WTC11 (cell line): ENCODE results near the gene PTPRCAP. TPM values are rescaled to one million over a fixed set of nuclear protein-coding genes. Genes with fewer than 3 reads are reported as not detected.

Experiments
- ATAC-seq: fragments of 200-7000 bp; cut with Tn5 transposase; 2 replicates; pipeline ENCODE4 v1.10.0; 2021; ENCODE audit warnings: mild to moderate bottlenecking, moderate library complexity
- CTCF ChIA-PET: fragments of 300-600 bp; sonication (Branson Sonifier 250); formaldehyde crosslinking; loops from one replicate; lab custom pipeline; 2021; ENCODE audit warnings: antibody characterized with exemption; lab: Charles Lee
- POLR2A ChIA-PET: fragments of 350-600 bp; sonication (Branson Sonifier 250); formaldehyde crosslinking; loops from one replicate; lab custom pipeline; 2021; ENCODE audit warnings: antibody characterized with exemption; lab: Charles Lee
- DNase-seq: peaks from one replicate; pipeline ENCODE4 v3.0.0; 2021; ENCODE audit warnings: low spot score
- H3K27ac Mint-ChIP-seq: 2 replicates; pipeline ENCODE4 v1.8.0; 2021; ENCODE audit warnings: mixed read lengths
- H3K27me3 Mint-ChIP-seq: 2 replicates; pipeline ENCODE4 v1.8.0; 2021; ENCODE audit warnings: low read depth, mild to moderate bottlenecking, moderate library complexity, mixed read lengths
- H3K36me3 Mint-ChIP-seq: 2 replicates; pipeline ENCODE4 v1.8.0; 2021; ENCODE audit warnings: mixed read lengths
- H3K4me1 Mint-ChIP-seq: 2 replicates; pipeline ENCODE4 v1.8.0; 2022; ENCODE audit warnings: mixed read lengths
- H3K4me3 Mint-ChIP-seq: 2 replicates; pipeline ENCODE4 v1.8.0; 2021; ENCODE audit warnings: mild to moderate bottlenecking, moderate library complexity, mixed read lengths
- H3K9me3 Mint-ChIP-seq: 2 replicates; pipeline ENCODE4 v1.8.0; 2021; ENCODE audit warnings: mixed read lengths
- ESRRA ChIP-seq: sonication (generic); formaldehyde crosslinking; IDR thresholded peaks from 2 replicates; pipeline ENCODE4 v1.8.1; 2022; ENCODE audit warnings: mild to moderate bottlenecking, missing genetic modification reagents, borderline replicate concordance
- HMGA2 ChIP-seq: fragments of 250-450 bp; sonication (Bioruptor Pico); IDR thresholded peaks from 2 replicates; pipeline ENCODE4 v1.4.0; 2021; ENCODE audit warnings: mild to moderate bottlenecking, moderate library complexity
- JUN ChIP-seq: sonication (generic); formaldehyde crosslinking; IDR thresholded peaks from 2 replicates; pipeline ENCODE4 v1.8.0; 2023; ENCODE audit warnings: mild to moderate bottlenecking, missing genetic modification reagents
- OVOL2 ChIP-seq: fragments of 250-450 bp; sonication (Bioruptor Pico); IDR thresholded peaks from 2 replicates; pipeline ENCODE4 v1.9.0; 2021; ENCODE audit warnings: mild to moderate bottlenecking, borderline replicate concordance
- RELA ChIP-seq: sonication (generic); formaldehyde crosslinking; IDR thresholded peaks from 2 replicates; pipeline ENCODE4 v1.8.1; 2022; ENCODE audit warnings: missing genetic modification reagents, mild to moderate bottlenecking, borderline replicate concordance
- ZNF121 ChIP-seq: sonication (generic); formaldehyde crosslinking; IDR thresholded peaks from 2 replicates; pipeline ENCODE4 v1.8.0; 2023; ENCODE audit warnings: missing genetic modification reagents
- ZNF219 ChIP-seq: sonication (generic); formaldehyde crosslinking; IDR thresholded peaks from 2 replicates; pipeline ENCODE4 v1.8.0; 2023; ENCODE audit warnings: missing genetic modification reagents, mild to moderate bottlenecking, borderline replicate concordance
- ZNF396 ChIP-seq: fragments of 250-450 bp; sonication (Bioruptor Pico); IDR thresholded peaks from 2 replicates; pipeline ENCODE4 v1.8.0; 2021; ENCODE audit warnings: mild to moderate bottlenecking, moderate library complexity, borderline replicate concordance
- ZNF416 ChIP-seq: fragments of 250-450 bp; sonication (Bioruptor Pico); IDR thresholded peaks from 2 replicates; pipeline ENCODE4 v1.9.0; 2021; ENCODE audit warnings: mild to moderate bottlenecking, inconsistent platforms
- total RNA-seq: library from RNA; stranded (reverse); gene quantifications from 3 replicates; pipeline ENCODE4 v1.2.3, GENCODE V29; 2021
- TF ChIP-seq, protein P1 (sequence below): sonication (generic); formaldehyde crosslinking; IDR thresholded peaks from 2 replicates; pipeline ENCODE4 v1.8.0; 2022; ENCODE audit warnings: mild to moderate bottlenecking, missing genetic modification reagents
- TF ChIP-seq, protein P2 (sequence below): fragments of 250-450 bp; sonication (Bioruptor Pico); IDR thresholded peaks from 2 replicates; pipeline ENCODE4 v2.1.2; 2022; ENCODE audit warnings: mild to moderate bottlenecking, moderate library complexity
- TF ChIP-seq, protein P3 (sequence below): sonication (generic); formaldehyde crosslinking; IDR thresholded peaks from 2 replicates; pipeline ENCODE4 v1.8.1; 2023; ENCODE audit warnings: mild to moderate bottlenecking, moderate library complexity, missing genetic modification reagents
- TF ChIP-seq, protein P4 (sequence below): sonication (generic); formaldehyde crosslinking; IDR thresholded peaks from 2 replicates; pipeline ENCODE4 v1.8.1; 2023; ENCODE audit warnings: mild to moderate bottlenecking, missing genetic modification reagents, borderline replicate concordance
- TF ChIP-seq, protein P5 (sequence below): sonication (generic); formaldehyde crosslinking; IDR thresholded peaks from 2 replicates; pipeline ENCODE4 v1.8.0; 2023; ENCODE audit warnings: mild to moderate bottlenecking, missing genetic modification reagents
- TF ChIP-seq, protein P6 (sequence below): sonication (generic); formaldehyde crosslinking; IDR thresholded peaks from 2 replicates; pipeline ENCODE4 v1.8.1; 2022; ENCODE audit warnings: mild to moderate bottlenecking, missing genetic modification reagents, moderate library complexity, borderline replicate concordance
- TF ChIP-seq, protein P7 (sequence below): sonication (generic); formaldehyde crosslinking; IDR thresholded peaks from 2 replicates; pipeline ENCODE4 v1.8.1; 2023; ENCODE audit warnings: mild to moderate bottlenecking, missing genetic modification reagents, moderate library complexity

PTPRCAP gene
- total RNA-seq, 1 experiment from 2014 or later = 3.6 TPM

DNA sequence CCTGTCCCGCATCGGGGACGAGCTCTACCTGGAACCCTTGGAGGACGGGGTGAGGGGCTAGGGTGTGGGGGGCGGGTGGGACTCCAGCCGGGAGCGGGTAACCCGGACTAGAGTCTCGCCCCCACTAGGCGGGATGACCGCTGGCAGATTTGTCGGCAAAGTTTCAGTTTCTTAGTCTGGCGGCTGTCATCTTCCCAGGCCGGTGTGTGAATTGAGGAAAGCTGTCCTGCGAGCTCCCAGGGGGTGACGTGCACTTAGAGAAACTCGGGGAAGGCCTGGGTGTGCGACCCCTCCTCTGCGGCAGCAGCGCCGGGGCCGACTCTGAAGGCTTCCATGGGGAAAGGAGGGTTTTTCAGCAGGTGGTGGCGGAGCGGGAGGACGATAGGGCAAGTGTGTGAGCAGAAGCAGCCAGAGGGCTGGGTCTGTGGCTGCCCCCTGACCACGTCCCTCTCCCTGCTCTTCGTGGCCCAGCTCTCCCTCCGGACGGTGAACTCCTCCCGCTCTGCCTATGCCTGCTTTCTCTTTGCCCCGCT, 45.2 kb downstream of the PTPRCAP start (continued):
- TF ChIP-seq, protein P1, sequence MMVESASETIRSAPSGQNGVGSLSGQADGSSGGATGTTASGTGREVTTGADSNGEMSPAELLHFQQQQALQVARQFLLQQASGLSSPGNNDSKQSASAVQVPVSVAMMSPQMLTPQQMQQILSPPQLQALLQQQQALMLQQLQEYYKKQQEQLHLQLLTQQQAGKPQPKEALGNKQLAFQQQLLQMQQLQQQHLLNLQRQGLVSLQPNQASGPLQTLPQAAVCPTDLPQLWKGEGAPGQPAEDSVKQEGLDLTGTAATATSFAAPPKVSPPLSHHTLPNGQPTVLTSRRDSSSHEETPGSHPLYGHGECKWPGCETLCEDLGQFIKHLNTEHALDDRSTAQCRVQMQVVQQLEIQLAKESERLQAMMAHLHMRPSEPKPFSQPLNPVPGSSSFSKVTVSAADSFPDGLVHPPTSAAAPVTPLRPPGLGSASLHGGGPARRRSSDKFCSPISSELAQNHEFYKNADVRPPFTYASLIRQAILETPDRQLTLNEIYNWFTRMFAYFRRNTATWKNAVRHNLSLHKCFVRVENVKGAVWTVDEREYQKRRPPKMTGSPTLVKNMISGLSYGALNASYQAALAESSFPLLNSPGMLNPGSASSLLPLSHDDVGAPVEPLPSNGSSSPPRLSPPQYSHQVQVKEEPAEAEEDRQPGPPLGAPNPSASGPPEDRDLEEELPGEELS (CRISPR knock-in tag) = no peak
- TF ChIP-seq ESRRA (CRISPR knock-in tag) = no peak
- no peak for TF ChIP-seq RELA (CRISPR knock-in tag)
- TF ChIP-seq, all 79 proteins: peak for 0

DNA sequence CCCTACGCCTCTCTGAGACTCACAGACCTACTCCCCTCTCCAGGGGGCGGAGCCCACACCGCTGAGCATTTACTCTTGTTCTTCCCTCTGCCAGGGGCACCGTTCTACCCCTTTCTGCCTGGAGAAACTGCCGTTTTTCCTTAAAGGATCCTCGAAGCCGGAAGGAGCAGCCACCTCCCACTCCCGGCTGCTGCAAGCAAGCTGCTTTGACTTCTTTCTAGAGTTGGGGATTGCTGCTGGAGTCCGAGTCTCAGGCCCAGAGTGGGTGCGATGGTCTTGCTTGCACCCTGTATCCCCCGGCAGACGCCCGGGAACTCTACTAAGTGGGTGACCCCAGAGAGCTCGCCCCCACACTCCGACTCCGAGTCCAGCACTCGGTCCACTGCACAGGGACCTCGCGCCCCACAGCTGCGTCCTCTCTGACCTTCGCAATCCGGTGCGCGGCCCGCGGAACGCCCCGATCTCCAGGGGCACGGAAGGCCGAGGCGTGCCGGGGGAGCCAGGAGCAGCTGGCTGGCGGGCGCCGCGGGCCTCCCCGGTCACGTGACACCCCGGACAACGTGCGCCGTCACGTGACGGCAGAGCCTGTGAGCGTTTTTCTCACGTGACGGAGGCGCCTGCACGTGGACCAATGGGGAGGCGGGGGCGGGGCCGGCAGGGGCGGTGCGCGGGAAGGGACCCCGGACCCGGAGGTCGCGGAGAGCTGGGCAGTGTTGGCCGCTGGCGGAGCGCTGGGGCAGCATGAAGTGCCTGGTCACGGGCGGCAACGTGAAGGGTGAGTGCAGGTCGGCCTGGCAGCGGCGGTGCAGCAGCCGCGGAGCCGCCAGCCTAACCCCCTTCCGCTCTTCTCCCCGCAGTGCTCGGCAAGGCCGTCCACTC, 45.9 kb downstream of the PTPRCAP start, which contains the start of gene RAD9A:
RAD9A (plus strand) TSS at position 683 of the 879 bp plus-strand sequence; CDS start at position 742, 59 bp downstream.
- POLR2A ChIA-PET = interaction anchor here (0.6 to 1.7 kb wide), 5 partner anchors 10 to 64 kb away, joined by 3 to 21 read pairs (median 5); partner anchors contain the start of genes CABP4, CLCF1 and PPP1CA
- Mint-ChIP-seq H3K27ac (peak within 1 kb of the TSS; percentile 85), H3K36me3 (peaks cover 11% of the 10 kb centered on the region), H3K4me3 (peak within 1 kb of the TSS; percentile 75), H3K4me1 (peaks cover 36% of the 10 kb centered on the region), H3K9me3 (no peaks in the 10 kb centered on the region), H3K27me3 (no peaks in the 10 kb centered on the region)
- CTCF ChIA-PET = interaction anchor here (0.5 to 7.3 kb wide), 24 partner anchors 10 to 455 kb away, joined by 3 to 112 read pairs (median 4); partner anchors contain the start of genes AIP, KDM2A, NUDT8 and PITPNM1
- DNase-seq (peak; percentile 93), ATAC-seq (peak; percentile 52)
- TF ChIP-seq OVOL2 (CRISPR knock-in tag) (no peak), HMGA2 (CRISPR knock-in tag) (no peak), ZNF396 (CRISPR knock-in tag) (no peak), ZNF219 (no peak), JUN (CRISPR knock-in tag) (peak; percentile 81), ZNF416 (CRISPR knock-in tag) (no peak), ZNF121 (CRISPR knock-in tag) (no peak)
- TF ChIP-seq, protein P2, sequence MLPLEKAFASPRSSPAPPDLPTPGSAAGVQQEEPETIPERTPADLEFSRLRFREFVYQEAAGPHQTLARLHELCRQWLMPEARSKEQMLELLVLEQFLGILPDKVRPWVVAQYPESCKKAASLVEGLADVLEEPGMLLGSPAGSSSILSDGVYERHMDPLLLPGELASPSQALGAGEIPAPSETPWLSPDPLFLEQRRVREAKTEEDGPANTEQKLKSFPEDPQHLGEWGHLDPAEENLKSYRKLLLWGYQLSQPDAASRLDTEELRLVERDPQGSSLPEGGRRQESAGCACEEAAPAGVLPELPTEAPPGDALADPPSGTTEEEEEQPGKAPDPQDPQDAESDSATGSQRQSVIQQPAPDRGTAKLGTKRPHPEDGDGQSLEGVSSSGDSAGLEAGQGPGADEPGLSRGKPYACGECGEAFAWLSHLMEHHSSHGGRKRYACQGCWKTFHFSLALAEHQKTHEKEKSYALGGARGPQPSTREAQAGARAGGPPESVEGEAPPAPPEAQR (CRISPR knock-in tag) = no peak
- TF ChIP-seq, protein P3, sequence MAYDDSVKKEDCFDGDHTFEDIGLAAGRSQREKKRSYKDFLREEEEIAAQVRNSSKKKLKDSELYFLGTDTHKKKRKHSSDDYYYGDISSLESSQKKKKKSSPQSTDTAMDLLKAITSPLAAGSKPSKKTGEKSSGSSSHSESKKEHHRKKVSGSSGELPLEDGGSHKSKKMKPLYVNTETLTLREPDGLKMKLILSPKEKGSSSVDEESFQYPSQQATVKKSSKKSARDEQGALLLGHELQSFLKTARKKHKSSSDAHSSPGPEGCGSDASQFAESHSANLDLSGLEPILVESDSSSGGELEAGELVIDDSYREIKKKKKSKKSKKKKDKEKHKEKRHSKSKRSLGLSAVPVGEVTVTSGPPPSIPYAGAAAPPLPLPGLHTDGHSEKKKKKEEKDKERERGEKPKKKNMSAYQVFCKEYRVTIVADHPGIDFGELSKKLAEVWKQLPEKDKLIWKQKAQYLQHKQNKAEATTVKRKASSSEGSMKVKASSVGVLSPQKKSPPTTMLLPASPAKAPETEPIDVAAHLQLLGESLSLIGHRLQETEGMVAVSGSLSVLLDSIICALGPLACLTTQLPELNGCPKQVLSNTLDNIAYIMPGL (CRISPR knock-in tag) = no peak; the same call in 1 of the 2 replicates
- TF ChIP-seq, protein P4, sequence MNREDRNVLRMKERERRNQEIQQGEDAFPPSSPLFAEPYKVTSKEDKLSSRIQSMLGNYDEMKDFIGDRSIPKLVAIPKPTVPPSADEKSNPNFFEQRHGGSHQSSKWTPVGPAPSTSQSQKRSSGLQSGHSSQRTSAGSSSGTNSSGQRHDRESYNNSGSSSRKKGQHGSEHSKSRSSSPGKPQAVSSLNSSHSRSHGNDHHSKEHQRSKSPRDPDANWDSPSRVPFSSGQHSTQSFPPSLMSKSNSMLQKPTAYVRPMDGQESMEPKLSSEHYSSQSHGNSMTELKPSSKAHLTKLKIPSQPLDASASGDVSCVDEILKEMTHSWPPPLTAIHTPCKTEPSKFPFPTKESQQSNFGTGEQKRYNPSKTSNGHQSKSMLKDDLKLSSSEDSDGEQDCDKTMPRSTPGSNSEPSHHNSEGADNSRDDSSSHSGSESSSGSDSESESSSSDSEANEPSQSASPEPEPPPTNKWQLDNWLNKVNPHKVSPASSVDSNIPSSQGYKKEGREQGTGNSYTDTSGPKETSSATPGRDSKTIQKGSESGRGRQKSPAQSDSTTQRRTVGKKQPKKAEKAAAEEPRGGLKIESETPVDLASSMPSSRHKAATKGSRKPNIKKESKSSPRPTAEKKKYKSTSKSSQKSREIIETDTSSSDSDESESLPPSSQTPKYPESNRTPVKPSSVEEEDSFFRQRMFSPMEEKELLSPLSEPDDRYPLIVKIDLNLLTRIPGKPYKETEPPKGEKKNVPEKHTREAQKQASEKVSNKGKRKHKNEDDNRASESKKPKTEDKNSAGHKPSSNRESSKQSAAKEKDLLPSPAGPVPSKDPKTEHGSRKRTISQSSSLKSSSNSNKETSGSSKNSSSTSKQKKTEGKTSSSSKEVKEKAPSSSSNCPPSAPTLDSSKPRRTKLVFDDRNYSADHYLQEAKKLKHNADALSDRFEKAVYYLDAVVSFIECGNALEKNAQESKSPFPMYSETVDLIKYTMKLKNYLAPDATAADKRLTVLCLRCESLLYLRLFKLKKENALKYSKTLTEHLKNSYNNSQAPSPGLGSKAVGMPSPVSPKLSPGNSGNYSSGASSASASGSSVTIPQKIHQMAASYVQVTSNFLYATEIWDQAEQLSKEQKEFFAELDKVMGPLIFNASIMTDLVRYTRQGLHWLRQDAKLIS (CRISPR knock-in tag) = 0 out of 2 replicates have a peak, but pooled peaks have one; percentile 59
- TF ChIP-seq, protein P5, sequence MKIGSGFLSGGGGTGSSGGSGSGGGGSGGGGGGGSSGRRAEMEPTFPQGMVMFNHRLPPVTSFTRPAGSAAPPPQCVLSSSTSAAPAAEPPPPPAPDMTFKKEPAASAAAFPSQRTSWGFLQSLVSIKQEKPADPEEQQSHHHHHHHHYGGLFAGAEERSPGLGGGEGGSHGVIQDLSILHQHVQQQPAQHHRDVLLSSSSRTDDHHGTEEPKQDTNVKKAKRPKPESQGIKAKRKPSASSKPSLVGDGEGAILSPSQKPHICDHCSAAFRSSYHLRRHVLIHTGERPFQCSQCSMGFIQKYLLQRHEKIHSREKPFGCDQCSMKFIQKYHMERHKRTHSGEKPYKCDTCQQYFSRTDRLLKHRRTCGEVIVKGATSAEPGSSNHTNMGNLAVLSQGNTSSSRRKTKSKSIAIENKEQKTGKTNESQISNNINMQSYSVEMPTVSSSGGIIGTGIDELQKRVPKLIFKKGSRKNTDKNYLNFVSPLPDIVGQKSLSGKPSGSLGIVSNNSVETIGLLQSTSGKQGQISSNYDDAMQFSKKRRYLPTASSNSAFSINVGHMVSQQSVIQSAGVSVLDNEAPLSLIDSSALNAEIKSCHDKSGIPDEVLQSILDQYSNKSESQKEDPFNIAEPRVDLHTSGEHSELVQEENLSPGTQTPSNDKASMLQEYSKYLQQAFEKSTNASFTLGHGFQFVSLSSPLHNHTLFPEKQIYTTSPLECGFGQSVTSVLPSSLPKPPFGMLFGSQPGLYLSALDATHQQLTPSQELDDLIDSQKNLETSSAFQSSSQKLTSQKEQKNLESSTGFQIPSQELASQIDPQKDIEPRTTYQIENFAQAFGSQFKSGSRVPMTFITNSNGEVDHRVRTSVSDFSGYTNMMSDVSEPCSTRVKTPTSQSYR = peak; percentile 91
- TF ChIP-seq, protein P6, sequence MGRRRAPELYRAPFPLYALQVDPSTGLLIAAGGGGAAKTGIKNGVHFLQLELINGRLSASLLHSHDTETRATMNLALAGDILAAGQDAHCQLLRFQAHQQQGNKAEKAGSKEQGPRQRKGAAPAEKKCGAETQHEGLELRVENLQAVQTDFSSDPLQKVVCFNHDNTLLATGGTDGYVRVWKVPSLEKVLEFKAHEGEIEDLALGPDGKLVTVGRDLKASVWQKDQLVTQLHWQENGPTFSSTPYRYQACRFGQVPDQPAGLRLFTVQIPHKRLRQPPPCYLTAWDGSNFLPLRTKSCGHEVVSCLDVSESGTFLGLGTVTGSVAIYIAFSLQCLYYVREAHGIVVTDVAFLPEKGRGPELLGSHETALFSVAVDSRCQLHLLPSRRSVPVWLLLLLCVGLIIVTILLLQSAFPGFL (CRISPR knock-in tag) = 0 out of 2 replicates have a peak, but pooled peaks have one; percentile 56
- TF ChIP-seq, protein P7, sequence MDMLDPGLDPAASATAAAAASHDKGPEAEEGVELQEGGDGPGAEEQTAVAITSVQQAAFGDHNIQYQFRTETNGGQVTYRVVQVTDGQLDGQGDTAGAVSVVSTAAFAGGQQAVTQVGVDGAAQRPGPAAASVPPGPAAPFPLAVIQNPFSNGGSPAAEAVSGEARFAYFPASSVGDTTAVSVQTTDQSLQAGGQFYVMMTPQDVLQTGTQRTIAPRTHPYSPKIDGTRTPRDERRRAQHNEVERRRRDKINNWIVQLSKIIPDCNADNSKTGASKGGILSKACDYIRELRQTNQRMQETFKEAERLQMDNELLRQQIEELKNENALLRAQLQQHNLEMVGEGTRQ (CRISPR knock-in tag) = peak; percentile 100
